ENCODE results near the gene B4GALT5.
"Not testable (repeated sequence)": the region's sequence is repeated elsewhere in the genome, so short reads cannot be mapped to it uniquely, and the experiment has no call there.

Gene B4GALT5

GRCh38 chr20:49631061-49631716 lies 82.5 kb downstream of the B4GALT5 start:
- TF ChIP-seq JUND (IDR thresholded peaks at IDR 0.05; ENCODE audit: low read depth): no peak
- DNase-seq (ENCODE audit: low read depth in 1 of 2, low spot score in 1 of 2): peak in 1 of 2 experiments; percentile 54
- in situ Hi-C loops (cut with HindIII; ENCODE audit: low pct_unique_long_range_greater_than_20kb, low sequenced_read_pairs): no loop called here

DNA sequence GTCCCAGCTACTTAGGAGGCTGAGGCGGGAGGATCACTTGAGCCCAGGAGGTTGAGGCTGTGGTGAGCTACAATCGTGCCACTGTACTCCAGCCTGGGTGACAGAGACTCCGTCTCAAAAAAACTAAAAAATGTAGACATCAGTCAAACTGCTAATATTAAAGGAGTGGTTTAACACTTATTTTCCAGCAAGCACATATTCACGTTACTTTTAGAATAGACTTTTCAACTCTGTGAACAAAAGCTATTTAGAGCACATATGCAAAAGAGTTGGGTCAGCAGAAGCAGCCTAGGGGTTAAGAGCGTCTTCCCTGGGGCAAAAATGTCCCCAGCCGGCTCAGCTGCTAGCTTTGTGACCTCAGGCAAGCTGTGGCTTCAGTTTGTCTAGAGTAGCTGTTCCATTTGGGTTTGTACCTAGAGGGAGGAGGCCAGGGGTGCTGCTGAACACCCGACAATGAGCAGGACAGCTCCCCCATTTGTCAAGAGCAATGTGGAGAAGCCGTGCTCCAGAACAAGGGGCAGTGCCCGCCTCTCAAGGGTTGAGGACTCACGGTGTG lies 83.2 kb downstream of the B4GALT5 start:
- TF ChIP-seq JUND (IDR thresholded peaks at IDR 0.05; ENCODE audit: low read depth): no peak
- no peak for DNase-seq (ENCODE audit: low read depth in 1 of 2, low spot score in 1 of 2)

GRCh38 chr20:49629606-49630005 lies 84.1 kb downstream of the B4GALT5 start:
- in situ Hi-C loops (cut with HindIII; ENCODE audit: low pct_unique_long_range_greater_than_20kb, low sequenced_read_pairs): no loop called here
- TF ChIP-seq JUND (IDR thresholded peaks at IDR 0.05; ENCODE audit: low read depth): no peak

More for the DNA sequence above, 83.2 kb downstream of the B4GALT5 start:
- in situ Hi-C loops (cut with HindIII; ENCODE audit: low pct_unique_long_range_greater_than_20kb, low sequenced_read_pairs): no loop called here

DNA sequence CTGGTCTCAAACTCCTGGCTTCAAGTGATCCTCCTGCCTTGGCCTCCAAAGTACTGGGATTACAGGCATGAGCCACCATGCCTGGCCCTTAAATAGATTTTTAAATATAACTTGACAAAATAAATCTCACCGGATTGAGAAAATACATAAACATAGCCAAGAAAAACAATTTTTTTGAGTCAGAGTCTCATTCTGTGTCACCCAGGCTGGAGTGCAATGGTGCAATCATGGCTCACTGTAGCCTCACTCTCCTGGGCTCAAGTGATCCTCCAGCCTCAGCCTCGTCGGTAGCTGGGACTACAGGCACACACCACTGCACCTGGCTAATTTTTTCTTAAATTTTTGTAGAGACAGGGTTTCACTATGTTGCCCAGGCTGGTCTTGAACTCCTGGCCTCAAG lies 85.4 kb downstream of the B4GALT5 start:
- in situ Hi-C loops (cut with HindIII; ENCODE audit: low pct_unique_long_range_greater_than_20kb, low sequenced_read_pairs); DNase-seq (ENCODE audit: low read depth in 1 of 2, low spot score in 1 of 2): not testable (repeated sequence)

More at GRCh38 chr20:49629606-49630005, 84.1 kb downstream of the B4GALT5 start:
- DNase-seq (ENCODE audit: low read depth in 1 of 2, low spot score in 1 of 2): no peak

- no peak for TF ChIP-seq JUND (IDR thresholded peaks at IDR 0.05; ENCODE audit: low read depth)
- in situ Hi-C loops (cut with HindIII; ENCODE audit: low pct_unique_long_range_greater_than_20kb, low sequenced_read_pairs): no loop called here
- DNase-seq (ENCODE audit: low read depth in 1 of 2, low spot score in 1 of 2): no peak
Measured at GRCh38 chr20:49627329-49627761, 86.3 kb downstream of the B4GALT5 start.

DNA sequence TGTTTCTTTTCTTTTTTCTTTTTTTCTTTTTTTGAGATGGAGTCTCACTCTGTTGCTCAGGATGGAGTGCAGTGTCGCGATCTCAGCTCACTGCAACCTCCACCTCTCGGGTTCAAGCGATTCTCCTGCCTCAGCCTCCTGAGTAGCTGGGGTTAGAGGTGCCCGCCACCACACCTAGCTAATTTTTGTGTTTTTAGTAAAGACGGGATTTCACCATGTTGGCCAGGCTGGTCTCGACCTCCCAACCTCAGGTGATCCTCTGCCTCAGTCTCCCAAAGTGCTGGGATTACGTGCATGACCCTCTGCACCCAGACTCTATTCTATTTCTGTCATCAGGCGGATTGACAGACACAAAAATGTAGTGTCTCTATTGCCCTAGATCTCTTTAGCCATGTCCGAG lies 88.7 kb downstream of the B4GALT5 start:
- in situ Hi-C loops (cut with HindIII; ENCODE audit: low pct_unique_long_range_greater_than_20kb, low sequenced_read_pairs): not testable (repeated sequence)

GRCh38 chr20:49624317-49624716 lies 89.4 kb downstream of the B4GALT5 start:
- in situ Hi-C loops (cut with HindIII; ENCODE audit: low pct_unique_long_range_greater_than_20kb, low sequenced_read_pairs): no loop called here

More for the DNA sequence above, 88.7 kb downstream of the B4GALT5 start:
- DNase-seq (ENCODE audit: low read depth in 1 of 2, low spot score in 1 of 2): not testable (repeated sequence)

GRCh38 chr20:49622243-49622642 lies 91.4 kb downstream of the B4GALT5 start:
- DNase-seq (ENCODE audit: low read depth in 1 of 2, low spot score in 1 of 2): no peak
- in situ Hi-C loops (cut with HindIII; ENCODE audit: low pct_unique_long_range_greater_than_20kb, low sequenced_read_pairs): no loop called here
- no peak for TF ChIP-seq JUND (IDR thresholded peaks at IDR 0.05; ENCODE audit: low read depth)

More at GRCh38 chr20:49624317-49624716, 89.4 kb downstream of the B4GALT5 start:
- TF ChIP-seq JUND (IDR thresholded peaks at IDR 0.05; ENCODE audit: low read depth): no peak
- DNase-seq (ENCODE audit: low read depth in 1 of 2, low spot score in 1 of 2): no peak

GRCh38 chr20:49620364-49621240 lies 93.1 kb downstream of the B4GALT5 start:
- peak in 1 of 2 experiments; percentile 36 for DNase-seq (ENCODE audit: low read depth in 1 of 2, low spot score in 1 of 2)
- TF ChIP-seq JUND (IDR thresholded peaks at IDR 0.05; ENCODE audit: low read depth): no peak
- in situ Hi-C loops (cut with HindIII; ENCODE audit: low pct_unique_long_range_greater_than_20kb, low sequenced_read_pairs): no loop called here

DNA sequence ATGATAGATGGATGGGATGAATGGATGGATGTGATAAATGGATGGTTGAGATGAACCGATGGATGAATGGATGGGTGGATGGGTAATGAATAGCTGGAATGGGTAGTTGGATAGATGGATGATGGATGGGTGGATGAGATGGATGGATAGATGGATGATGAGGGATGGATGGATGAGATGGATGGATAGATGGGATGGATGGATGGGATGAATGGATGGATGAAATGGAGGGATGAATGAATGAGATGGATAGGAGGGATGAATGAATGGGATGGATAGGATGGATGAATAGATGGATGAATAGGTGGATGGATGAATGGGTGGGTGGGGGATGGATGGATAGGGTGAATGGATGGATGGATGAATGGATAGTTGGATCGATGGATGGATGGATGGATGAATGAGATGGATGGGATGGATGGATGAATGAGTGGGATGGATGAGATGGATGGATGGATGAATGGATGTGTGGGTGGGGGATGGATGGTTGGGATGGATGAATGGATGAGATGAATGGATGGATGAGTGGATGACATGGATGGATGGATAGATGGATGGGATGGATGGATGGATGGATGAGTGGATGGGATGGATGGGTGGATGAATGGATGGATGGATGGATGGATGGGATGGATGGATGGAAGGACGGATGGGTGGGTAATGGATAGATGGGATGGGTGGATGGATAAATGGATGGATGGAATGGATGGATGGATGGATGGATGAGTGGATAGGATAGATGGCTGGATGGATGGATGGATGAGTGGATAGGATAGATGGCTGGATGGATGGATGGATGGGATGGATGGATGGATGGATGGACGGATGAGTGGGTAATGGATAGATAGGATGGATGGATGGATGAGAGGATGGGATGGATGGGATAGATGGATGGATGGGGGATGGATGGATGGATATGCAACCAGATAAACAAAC lies 94.3 kb downstream of the B4GALT5 start:
- in situ Hi-C loops (cut with HindIII; ENCODE audit: low pct_unique_long_range_greater_than_20kb, low sequenced_read_pairs): no loop called here
- DNase-seq (ENCODE audit: low read depth in 1 of 2, low spot score in 1 of 2): no peak
- no peak for TF ChIP-seq JUND (IDR thresholded peaks at IDR 0.05; ENCODE audit: low read depth)

DNA sequence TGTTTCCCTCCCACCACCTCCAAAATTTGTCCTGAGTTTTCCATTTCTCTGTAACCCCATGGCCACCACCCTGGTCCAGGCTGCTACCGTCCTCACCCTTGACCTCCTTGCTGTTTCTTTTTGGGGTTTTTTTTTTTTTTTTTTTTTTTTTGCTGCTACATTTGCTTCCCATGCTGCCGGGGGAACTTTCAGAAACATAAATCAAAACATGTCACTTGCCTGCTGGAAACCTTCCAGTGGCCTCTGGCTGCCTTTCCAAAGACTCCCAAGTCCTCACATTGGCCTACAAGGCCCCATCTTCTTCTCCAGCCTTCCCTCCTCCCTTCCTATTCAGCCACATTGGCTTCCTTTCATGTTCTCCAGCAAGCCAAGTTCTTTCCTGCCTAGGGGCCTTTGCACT lies 95.4 kb downstream of the B4GALT5 start:
- DNase-seq (ENCODE audit: low read depth in 1 of 2, low spot score in 1 of 2): no peak
- in situ Hi-C loops (cut with HindIII; ENCODE audit: low pct_unique_long_range_greater_than_20kb, low sequenced_read_pairs): no loop called here
- no peak for TF ChIP-seq JUND (IDR thresholded peaks at IDR 0.05; ENCODE audit: low read depth)

- DNase-seq (ENCODE audit: low read depth in 1 of 2, low spot score in 1 of 2); in situ Hi-C loops (cut with HindIII; ENCODE audit: low pct_unique_long_range_greater_than_20kb, low sequenced_read_pairs): not testable (repeated sequence)
Measured at GRCh38 chr20:49617394-49617793, 96.3 kb downstream of the B4GALT5 start.

Data from T47D (cell line).